ENCODE data around the gene FAM98B. TPM values are rescaled to one million over a fixed set of nuclear protein-coding genes. Genes with fewer than 3 reads are reported as not detected.
A peak's percentile ranks its signal among the peaks of the same experiment; 100 is the strongest.

Gene FAM98B
- 26.5 and 33.1 TPM in 2 replicates for total RNA-seq (2022)
- Bru-seq, nascent RNA = percentile 86 among the genes with signal in this experiment
- percentile 77 among the genes with signal in this experiment for BruChase-seq, experiment 1, labeled RNA remaining after a 6-hour chase
- BruChase-seq, experiment 2, labeled RNA remaining after a 2-hour chase = percentile 76 among the genes with signal in this experiment
- long read RNA-seq, partial matches to known transcripts = 0 of 9 reads
- long read RNA-seq, other reads (novel, unspliced or antisense) = 6 of 9 reads

GRCh38 chr15:38453971-38454695, at the start of gene FAM98B:
TSS of gene FAM98B (plus strand) at chr15:38454127. CDS start at chr15:38454162, 35 bp downstream.
- Mint-ChIP-seq H3K27me3 (ENCODE audit: insufficient read depth, unreplicated experiment) (peaks cover 30% of the 10 kb centered on the region), H3K36me3 (ENCODE audit: insufficient read depth, unreplicated experiment) (peaks cover 3% of the 10 kb centered on the region), H3K9me3 (ENCODE audit: unreplicated experiment) (no peaks in the 10 kb centered on the region), H3K27ac (ENCODE audit: low read depth, unreplicated experiment) (peak within 1 kb of the TSS; percentile 97), H3K4me1 (ENCODE audit: insufficient read depth, unreplicated experiment) (peaks cover 20% of the 10 kb centered on the region), H3K4me3 (ENCODE audit: unreplicated experiment) (peak within 1 kb of the TSS; percentile 91)
- ChIA-PET CTCF (interaction anchor here (0.5 to 3.9 kb wide), 19 partner anchors 9 to 458 kb away, joined by 3 to 50 read pairs (median 3); no protein-coding TSS in a partner anchor), POLR2A (interaction anchor here (0.7 to 2.8 kb wide), 17 partner anchors 10 to 741 kb away, joined by 3 to 31 read pairs (median 6); partner anchors contain the start of gene SPRED1)
- TF ChIP-seq CTCF (IDR thresholded peaks at IDR 0.05; ENCODE audit: unreplicated experiment) = no peak
- intact Hi-C loops (cut with micrococcal nuclease) = no loop called here
- peak; percentile 90 for DNase-seq (ENCODE audit: unreplicated experiment)
- TSS peak; percentile 54 for BruUV-seq (replicated peaks)

DNA sequence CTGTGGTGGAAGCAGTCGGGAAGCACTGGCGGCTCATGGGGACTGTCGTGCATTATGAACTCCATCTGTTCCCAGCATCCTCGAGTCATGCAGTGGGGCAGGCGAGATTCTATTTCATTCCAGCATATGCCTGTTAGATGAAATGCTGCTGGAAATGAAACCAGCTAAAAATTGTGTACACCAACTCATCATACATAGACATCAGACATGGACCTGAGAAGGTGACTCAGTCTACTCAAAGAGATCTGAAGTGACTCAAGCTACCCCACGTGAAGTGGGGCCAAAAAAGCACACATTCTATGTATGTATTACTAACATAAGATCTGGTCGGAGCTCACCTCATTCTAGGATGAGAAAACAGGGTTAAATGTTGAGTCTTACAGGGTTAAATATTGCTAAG, 47.5 kb upstream of the FAM98B start:
- H3K36me3 Mint-ChIP-seq (ENCODE audit: insufficient read depth, unreplicated experiment) = no peaks in the 10 kb centered on the region
- CTCF ChIA-PET = interaction anchor here (0.6 kb wide), 2 partner anchors 22 to 176 kb away, joined by 3 read pairs; no protein-coding TSS in a partner anchor
- no peak for TF ChIP-seq CTCF (IDR thresholded peaks at IDR 0.05; ENCODE audit: unreplicated experiment)

DNA sequence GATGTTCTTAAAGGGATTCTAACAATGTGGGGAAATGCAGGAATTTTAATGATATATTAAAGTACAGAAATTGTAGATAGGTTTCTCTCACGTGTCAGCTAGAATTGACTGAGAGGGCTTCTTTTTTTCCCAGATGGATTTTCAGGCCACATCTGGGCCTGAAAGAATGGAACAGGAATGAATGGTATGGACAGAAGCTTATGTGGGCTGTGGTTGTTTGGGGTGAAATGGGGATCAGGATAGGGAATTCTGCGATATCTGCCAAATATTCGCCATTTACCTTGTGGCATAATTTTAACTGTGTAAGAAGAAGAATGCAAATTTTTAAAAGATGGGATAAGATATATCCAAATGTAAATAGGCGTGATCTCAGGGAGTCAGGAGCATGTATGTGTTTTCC, 45.4 kb upstream of the FAM98B start:
- H3K4me1 Mint-ChIP-seq (ENCODE audit: insufficient read depth, unreplicated experiment) = no peaks in the 10 kb centered on the region
- intact Hi-C loops (cut with micrococcal nuclease) = no loop called here
- BruUV-seq (replicated peaks) = no TSS peak
- H3K4me3 Mint-ChIP-seq (ENCODE audit: unreplicated experiment) = no peak overlapping the region
- H3K36me3 Mint-ChIP-seq (ENCODE audit: insufficient read depth, unreplicated experiment) = no peaks in the 10 kb centered on the region
- DNase-seq (ENCODE audit: unreplicated experiment) = no peak
- H3K27ac Mint-ChIP-seq (ENCODE audit: low read depth, unreplicated experiment) = no peak overlapping the region
- no peak for TF ChIP-seq CTCF (IDR thresholded peaks at IDR 0.05; ENCODE audit: unreplicated experiment)
- no peaks in the 10 kb centered on the region for H3K9me3 Mint-ChIP-seq (ENCODE audit: unreplicated experiment)
- POLR2A ChIA-PET = interaction anchor here (0.6 kb wide), 1 partner anchor 26 kb away, joined by 3 read pairs; no protein-coding TSS in a partner anchor
- H3K27me3 Mint-ChIP-seq (ENCODE audit: insufficient read depth, unreplicated experiment) = no peaks in the 10 kb centered on the region
- CTCF ChIA-PET = interaction anchor here (1.0 to 1.1 kb wide), 2 partner anchors 20 to 32 kb away, joined by 3 to 4 read pairs; no protein-coding TSS in a partner anchor

More for the DNA sequence above, 47.5 kb upstream of the FAM98B start:
- Mint-ChIP-seq H3K9me3 (ENCODE audit: unreplicated experiment) (no peaks in the 10 kb centered on the region), H3K4me1 (ENCODE audit: insufficient read depth, unreplicated experiment) (no peaks in the 10 kb centered on the region), H3K27ac (ENCODE audit: low read depth, unreplicated experiment) (no peak overlapping the region), H3K4me3 (ENCODE audit: unreplicated experiment) (no peak overlapping the region), H3K27me3 (ENCODE audit: insufficient read depth, unreplicated experiment) (no peaks in the 10 kb centered on the region)
- no TSS peak for BruUV-seq (replicated peaks)
- no peak for DNase-seq (ENCODE audit: unreplicated experiment)
- intact Hi-C loops (cut with micrococcal nuclease) = no loop called here
- POLR2A ChIA-PET = no interaction called here

- BruUV-seq (replicated peaks) = no TSS peak
- Mint-ChIP-seq H3K36me3 (ENCODE audit: insufficient read depth, unreplicated experiment) (no peaks in the 10 kb centered on the region), H3K4me1 (ENCODE audit: insufficient read depth, unreplicated experiment) (no peaks in the 10 kb centered on the region), H3K27ac (ENCODE audit: low read depth, unreplicated experiment) (no peak overlapping the region), H3K4me3 (ENCODE audit: unreplicated experiment) (no peak overlapping the region), H3K27me3 (ENCODE audit: insufficient read depth, unreplicated experiment) (peaks cover under 1% of the 10 kb centered on the region), H3K9me3 (ENCODE audit: unreplicated experiment) (no peaks in the 10 kb centered on the region)
- no peak for DNase-seq (ENCODE audit: unreplicated experiment)
- intact Hi-C loops (cut with micrococcal nuclease) = no loop called here
- no peak for TF ChIP-seq CTCF (IDR thresholded peaks at IDR 0.05; ENCODE audit: unreplicated experiment)
- POLR2A ChIA-PET = no interaction called here
- CTCF ChIA-PET = interaction anchor here (0.7 to 1.3 kb wide), 7 partner anchors 8 to 416 kb away, joined by 3 to 5 read pairs (median 3); no protein-coding TSS in a partner anchor
Measured at GRCh38 chr15:38411902-38412301, 42.0 kb upstream of the FAM98B start.

Data from MCF 10A (cell line).